Measurements from ENCODE around the gene OTUD3. TPM values are rescaled to one million over a fixed set of nuclear protein-coding genes. Genes with fewer than 3 reads are reported as not detected.
A peak's percentile ranks its signal among the peaks of the same experiment; 100 is the strongest.

OTUD3 gene
- total RNA-seq, 6 experiments from 2014 or later = 5.4 to 8.3 (median 7.5) TPM

DNA sequence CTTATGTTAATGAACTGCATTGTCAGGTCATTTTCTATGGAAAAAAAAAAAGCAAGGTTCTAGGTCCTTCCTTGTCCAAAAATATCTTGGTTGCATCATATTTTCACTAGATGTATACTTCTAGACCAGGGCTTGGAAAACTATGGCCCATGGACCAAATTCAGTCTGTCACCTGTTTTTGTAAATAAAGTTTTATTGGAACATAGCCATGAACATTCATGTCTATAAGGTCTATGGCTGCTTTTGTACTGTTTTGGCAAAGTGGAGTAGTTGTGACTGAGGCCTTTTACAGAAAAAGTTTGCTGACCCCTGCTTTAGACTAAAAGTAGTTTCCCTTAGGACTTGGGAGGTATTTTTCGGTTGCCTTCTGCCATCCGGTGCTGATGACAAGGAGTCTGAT, 60.5 kb downstream of the OTUD3 start:
- Mint-ChIP-seq H3K27ac (no peak overlapping the region), H3K36me3 (ENCODE audit: low read depth) (no peaks in the 10 kb centered on the region), H3K27me3 (ENCODE audit: insufficient read depth) (peaks cover 12% of the 10 kb centered on the region), H3K4me1 (ENCODE audit: low read depth) (no peaks in the 10 kb centered on the region), H3K9me3 (no peaks in the 10 kb centered on the region; the same call in 1 of the 2 replicates), H3K4me3 (no peak overlapping the region)
- DNase-seq = no peak
- TF ChIP-seq, protein P1, sequence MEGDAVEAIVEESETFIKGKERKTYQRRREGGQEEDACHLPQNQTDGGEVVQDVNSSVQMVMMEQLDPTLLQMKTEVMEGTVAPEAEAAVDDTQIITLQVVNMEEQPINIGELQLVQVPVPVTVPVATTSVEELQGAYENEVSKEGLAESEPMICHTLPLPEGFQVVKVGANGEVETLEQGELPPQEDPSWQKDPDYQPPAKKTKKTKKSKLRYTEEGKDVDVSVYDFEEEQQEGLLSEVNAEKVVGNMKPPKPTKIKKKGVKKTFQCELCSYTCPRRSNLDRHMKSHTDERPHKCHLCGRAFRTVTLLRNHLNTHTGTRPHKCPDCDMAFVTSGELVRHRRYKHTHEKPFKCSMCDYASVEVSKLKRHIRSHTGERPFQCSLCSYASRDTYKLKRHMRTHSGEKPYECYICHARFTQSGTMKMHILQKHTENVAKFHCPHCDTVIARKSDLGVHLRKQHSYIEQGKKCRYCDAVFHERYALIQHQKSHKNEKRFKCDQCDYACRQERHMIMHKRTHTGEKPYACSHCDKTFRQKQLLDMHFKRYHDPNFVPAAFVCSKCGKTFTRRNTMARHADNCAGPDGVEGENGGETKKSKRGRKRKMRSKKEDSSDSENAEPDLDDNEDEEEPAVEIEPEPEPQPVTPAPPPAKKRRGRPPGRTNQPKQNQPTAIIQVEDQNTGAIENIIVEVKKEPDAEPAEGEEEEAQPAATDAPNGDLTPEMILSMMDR (IDR thresholded peaks at IDR 0.05) = no peak

DNA sequence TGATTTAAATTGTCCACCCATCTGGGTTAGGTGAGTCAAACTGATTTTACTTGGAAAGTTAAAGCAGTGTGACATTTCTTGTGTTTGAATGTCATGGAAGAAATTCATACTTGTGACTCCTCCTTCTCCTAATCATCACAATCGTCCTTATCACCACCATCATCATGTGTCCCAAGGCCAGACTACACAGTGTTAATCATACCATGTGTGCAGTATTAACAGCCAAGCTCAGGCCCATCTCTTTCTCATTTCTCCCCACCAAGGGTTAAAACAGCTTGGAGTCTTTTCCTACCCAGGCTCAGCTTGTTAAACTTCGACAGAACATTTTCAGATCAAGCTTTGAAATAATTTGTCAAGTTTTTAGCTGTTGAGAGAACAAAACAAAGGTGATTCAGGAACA, 63.7 kb downstream of the OTUD3 start:
- H3K4me1 Mint-ChIP-seq (ENCODE audit: low read depth) = peaks cover 12% of the 10 kb centered on the region
- peaks cover 12% of the 10 kb centered on the region for H3K27me3 Mint-ChIP-seq (ENCODE audit: insufficient read depth)
- H3K9me3 Mint-ChIP-seq = no peaks in the 10 kb centered on the region; the same call in 1 of the 2 replicates
- DNase-seq = no peak
- TF ChIP-seq, protein P1 (IDR thresholded peaks at IDR 0.05) = no peak
- H3K27ac Mint-ChIP-seq = no peak overlapping the region
- no peak overlapping the region for H3K4me3 Mint-ChIP-seq
- H3K36me3 Mint-ChIP-seq (ENCODE audit: low read depth) = no peaks in the 10 kb centered on the region

DNA sequence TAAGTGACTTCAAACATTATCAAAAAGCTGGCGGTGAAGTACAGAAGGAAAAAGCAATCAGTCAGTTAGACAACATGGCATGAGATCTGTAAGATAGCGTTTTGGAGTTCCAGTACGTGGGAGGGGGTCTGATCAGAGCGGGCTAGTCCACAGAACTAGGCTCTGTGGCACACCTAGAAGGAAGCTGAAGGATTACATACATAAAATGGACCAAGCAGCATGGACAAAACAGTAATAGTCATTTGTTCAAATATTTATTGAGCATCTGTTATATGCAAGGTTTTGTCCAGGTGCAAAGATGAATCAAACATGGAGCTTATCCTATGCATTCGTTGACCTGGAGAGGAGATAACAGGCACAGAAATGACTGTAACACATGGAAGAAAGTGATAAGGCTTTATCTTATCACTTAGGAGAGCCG, 64.1 kb downstream of the OTUD3 start:
- Mint-ChIP-seq H3K9me3 (no peaks in the 10 kb centered on the region), H3K4me3 (no peak overlapping the region), H3K36me3 (ENCODE audit: low read depth) (no peaks in the 10 kb centered on the region), H3K4me1 (ENCODE audit: low read depth) (peaks cover 12% of the 10 kb centered on the region), H3K27me3 (ENCODE audit: insufficient read depth) (peaks cover 12% of the 10 kb centered on the region), H3K27ac (no peak overlapping the region)
- TF ChIP-seq, protein P1 (IDR thresholded peaks at IDR 0.05) = no peak
- no peak for DNase-seq

DNA sequence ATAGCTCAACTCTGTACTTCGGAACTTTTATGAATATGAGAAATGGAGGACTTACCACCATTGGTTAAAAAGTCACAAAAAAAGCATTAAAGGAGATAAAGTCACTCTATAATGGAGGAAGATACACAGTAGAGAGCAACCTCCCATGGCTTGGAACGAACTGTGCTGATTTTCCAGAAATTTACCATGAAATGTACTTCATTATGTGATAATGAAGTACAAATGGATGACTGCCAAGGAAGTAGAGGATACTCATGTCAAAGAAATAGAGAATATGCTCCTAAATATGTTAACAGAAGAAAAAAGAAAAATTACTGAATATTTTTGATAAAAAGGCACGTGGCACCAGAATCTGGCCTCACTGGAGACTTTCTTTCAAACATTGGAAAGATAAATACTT, 64.8 kb downstream of the OTUD3 start:
- Mint-ChIP-seq H3K4me1 (ENCODE audit: low read depth) (peaks cover 12% of the 10 kb centered on the region), H3K27ac (no peak overlapping the region), H3K27me3 (ENCODE audit: insufficient read depth) (peaks cover 14% of the 10 kb centered on the region), H3K4me3 (no peak overlapping the region), H3K9me3 (no peaks in the 10 kb centered on the region), H3K36me3 (ENCODE audit: low read depth) (no peaks in the 10 kb centered on the region)
- no peak for DNase-seq
- TF ChIP-seq, protein P1 (IDR thresholded peaks at IDR 0.05) = no peak

DNA sequence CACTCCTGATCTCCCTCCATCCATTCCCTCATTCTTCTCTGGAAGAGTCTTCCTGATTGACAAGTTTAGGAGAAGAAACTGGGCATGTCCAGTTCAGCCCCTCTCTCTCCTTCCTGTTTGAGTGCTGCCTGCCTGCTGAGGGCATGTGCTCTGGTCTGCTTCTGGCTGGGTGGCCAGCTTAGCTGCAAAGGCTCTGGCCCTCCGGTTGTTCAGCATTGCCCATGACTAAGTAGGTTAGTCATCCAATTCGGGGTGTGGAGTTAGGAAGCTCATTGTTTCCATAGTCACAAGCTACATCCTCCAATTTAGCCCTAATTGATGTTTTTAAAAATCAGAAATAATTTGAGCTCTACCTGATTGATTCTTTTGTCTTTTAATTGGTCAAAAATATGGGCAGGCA, 66.8 kb downstream of the OTUD3 start:
- peak; percentile 86 for DNase-seq
- Mint-ChIP-seq H3K27ac (peak overlapping the region; percentile 70), H3K4me3 (no peak overlapping the region), H3K27me3 (ENCODE audit: insufficient read depth) (peaks cover 23% of the 10 kb centered on the region), H3K9me3 (no peaks in the 10 kb centered on the region), H3K36me3 (ENCODE audit: low read depth) (no peaks in the 10 kb centered on the region), H3K4me1 (ENCODE audit: low read depth) (peaks cover 12% of the 10 kb centered on the region)
- TF ChIP-seq, protein P1 (IDR thresholded peaks at IDR 0.05) = no peak

DNA sequence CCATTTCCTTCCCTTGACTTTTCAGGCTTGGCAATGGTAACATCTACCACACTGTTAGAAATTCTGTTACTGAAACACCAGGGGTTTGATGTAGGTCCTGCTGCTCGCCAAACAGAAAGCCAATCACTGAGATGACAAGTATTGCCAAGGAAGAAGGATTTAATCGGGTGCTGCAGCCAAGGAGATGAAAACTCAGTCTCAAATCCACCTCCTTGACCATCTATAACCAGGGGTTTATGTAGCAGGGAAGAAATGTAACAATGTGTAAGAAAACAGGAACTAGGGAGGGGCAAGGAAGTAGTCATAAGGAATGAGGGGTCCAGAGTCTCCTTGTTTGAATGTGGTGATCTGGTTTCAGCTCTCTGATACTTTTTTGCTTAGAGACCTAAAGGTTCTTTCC, 71.9 kb downstream of the OTUD3 start:
- TF ChIP-seq, protein P1 (IDR thresholded peaks at IDR 0.05) = no peak
- no peak for DNase-seq
- H3K4me3 Mint-ChIP-seq = no peak overlapping the region
- H3K4me1 Mint-ChIP-seq (ENCODE audit: low read depth) = peaks cover 4% of the 10 kb centered on the region
- no peak overlapping the region for H3K27ac Mint-ChIP-seq
- peaks cover 6% of the 10 kb centered on the region; the same call in 1 of the 2 replicates for H3K9me3 Mint-ChIP-seq
- H3K36me3 Mint-ChIP-seq (ENCODE audit: low read depth) = no peaks in the 10 kb centered on the region
- peaks cover 50% of the 10 kb centered on the region for H3K27me3 Mint-ChIP-seq (ENCODE audit: insufficient read depth)
